OCI-LY3 (cell line): Measurements from ENCODE around the gene OR6T1.
A peak's percentile ranks its signal among the peaks of the same experiment; 100 is the strongest.

Source experiments
- H2AFZ ChIP-seq: fragments of 200-600, 300-600 bp; shearing (Covaris generic); 2 replicates; pipeline ENCODE4 v1.6.0; 2014; ENCODE audit warnings: antibody characterized with exemption, low read depth, low read length
- H3K27ac ChIP-seq: fragments of 200-600, 300-600 bp; sonication (generic); 2 replicates; pipeline ENCODE4 v1.5.1; 2014; ENCODE audit warnings: mild to moderate bottlenecking, low read length, moderate library complexity, mixed read lengths
- H3K27me3 ChIP-seq: fragments of 200-600, 300-600 bp; sonication (generic); 2 replicates; pipeline ENCODE4 v1.6.1; 2014; ENCODE audit warnings: low read depth, low read length, mixed read lengths
- H3K36me3 ChIP-seq: fragments of 200-600, 300-600 bp; sonication (generic); replicated peaks from 2 replicates; pipeline ENCODE3; 2014; ENCODE audit warnings: low read depth, low read length, mixed read lengths
- H3K4me1 ChIP-seq: fragments of 300-600, 200-600 bp; sonication (generic); 2 replicates; pipeline ENCODE4 v1.6.1; 2014; ENCODE audit warnings: low read length, mixed read lengths
- H3K4me2 ChIP-seq: fragments of 200-600, 300-600 bp; sonication (generic); 2 replicates; pipeline ENCODE4 v1.6.1; 2014; ENCODE audit warnings: low read length, mixed read lengths
- H3K4me3 ChIP-seq: fragments of 300-600, 200-600 bp; sonication (generic); 2 replicates; pipeline ENCODE4 v1.5.1; 2014; ENCODE audit warnings: antibody characterized with exemption, mild to moderate bottlenecking, low read length, moderate library complexity
- H3K79me2 ChIP-seq: fragments of 300-600, 200-600 bp; shearing (Covaris generic); 2 replicates; pipeline ENCODE4 v1.6.1; 2014; ENCODE audit warnings: mild to moderate bottlenecking, low read length, mixed read lengths
- H3K9ac ChIP-seq: fragments of 300-600, 200-600 bp; shearing (Covaris generic); 2 replicates; pipeline ENCODE4 v1.6.0; 2014; ENCODE audit warnings: mild to moderate bottlenecking, low read length, moderate library complexity
- H3K9me3 ChIP-seq: fragments of 200-600, 300-600 bp; shearing (Covaris generic); 2 replicates; pipeline ENCODE4 v1.6.1; 2014; ENCODE audit warnings: low read length, mixed read lengths; ENCODE audit not compliant: insufficient read depth
- H4K20me1 ChIP-seq: fragments of 200-600, 300-600 bp; sonication (generic); 2 replicates; pipeline ENCODE4 v1.6.1; 2016; ENCODE audit warnings: low read length, mixed read lengths; ENCODE audit not compliant: insufficient read depth
- CTCF ChIP-seq: fragments of 200-600, 300-600 bp; sonication (generic); IDR thresholded peaks from 2 replicates; pipeline ENCODE4 v1.5.1; 2014; ENCODE audit warnings: antibody characterized with exemption, low read length, low read depth
- EZH2phosphoT487 ChIP-seq: fragments of 200-600 bp; shearing (Covaris generic); IDR thresholded peaks from 2 replicates; pipeline ENCODE4 v1.6.1; 2018; ENCODE audit warnings: antibody characterized with exemption, mixed run types, low read depth

OR6T1 gene

GRCh38 chr11:123904932-123905331 lies 38.7 kb downstream of the OR6T1 start:
- no peak overlapping the region for H3K4me2 ChIP-seq
- H3K79me2 ChIP-seq = no peaks in the 10 kb centered on the region
- H3K4me1 ChIP-seq = peaks cover 11% of the 10 kb centered on the region
- H3K27me3 ChIP-seq = no peaks in the 10 kb centered on the region
- TF ChIP-seq EZH2phosphoT487 = no peak
- TF ChIP-seq CTCF = no peak
- H4K20me1 ChIP-seq = no peaks in the 10 kb centered on the region
- no peak overlapping the region for H2AFZ ChIP-seq
- no peak overlapping the region for H3K27ac ChIP-seq
- H3K9me3 ChIP-seq = no peaks in the 10 kb centered on the region
- no peak overlapping the region for H3K4me3 ChIP-seq
- no peaks in the 10 kb centered on the region for H3K36me3 ChIP-seq
- H3K9ac ChIP-seq = no peak overlapping the region

GRCh38 chr11:123903932-123904331 lies 39.7 kb downstream of the OR6T1 start:
- H3K4me3 ChIP-seq = no peak overlapping the region
- no peaks in the 10 kb centered on the region for H3K9me3 ChIP-seq
- no peaks in the 10 kb centered on the region for H4K20me1 ChIP-seq
- no peaks in the 10 kb centered on the region for H3K27me3 ChIP-seq
- H3K4me2 ChIP-seq = peak overlapping the region; percentile 24; the same call in 1 of the 2 replicates
- no peaks in the 10 kb centered on the region for H3K79me2 ChIP-seq
- H3K4me1 ChIP-seq = peaks cover 11% of the 10 kb centered on the region
- no peaks in the 10 kb centered on the region for H3K36me3 ChIP-seq
- H3K27ac ChIP-seq = no peak overlapping the region
- no peak for TF ChIP-seq CTCF
- no peak overlapping the region for H3K9ac ChIP-seq
- H2AFZ ChIP-seq = no peak overlapping the region

- Histone ChIP-seq H3K27ac (no peak within 1 kb of the TSS), H3K9me3 (no peaks in the 10 kb centered on the region), H2AFZ (no peak within 1 kb of the TSS), H4K20me1 (no peaks in the 10 kb centered on the region), H3K4me2 (no peak within 1 kb of the TSS), H3K79me2 (no peaks in the 10 kb centered on the region), H3K4me3 (no peak within 1 kb of the TSS), H3K9ac (no peak within 1 kb of the TSS), H3K4me1 (peaks cover 11% of the 10 kb centered on the region), H3K36me3 (no peaks in the 10 kb centered on the region), H3K27me3 (no peaks in the 10 kb centered on the region)
- no peak for TF ChIP-seq CTCF
- TF ChIP-seq EZH2phosphoT487 = no peak
Observed at GRCh38 chr11:123901867-123902266, 41.8 kb downstream of the OR6T1 start, which contains the start of gene OR8D4. OR8D4 (plus strand) TSS chr11:123902167; CDS start chr11:123906432, 4,265 bp downstream.

- no peak for TF ChIP-seq EZH2phosphoT487
- no peak for TF ChIP-seq CTCF
- no peaks in the 10 kb centered on the region for H4K20me1 ChIP-seq
- H3K36me3 ChIP-seq = no peaks in the 10 kb centered on the region
- no peak overlapping the region for H2AFZ ChIP-seq
- H3K9me3 ChIP-seq = no peaks in the 10 kb centered on the region
- H3K4me2 ChIP-seq = no peak overlapping the region
- peaks cover 11% of the 10 kb centered on the region for H3K4me1 ChIP-seq
- H3K27me3 ChIP-seq = no peaks in the 10 kb centered on the region
- no peak overlapping the region for H3K27ac ChIP-seq
- H3K79me2 ChIP-seq = no peaks in the 10 kb centered on the region
- H3K4me3 ChIP-seq = no peak overlapping the region
- H3K9ac ChIP-seq = no peak overlapping the region
Observed at GRCh38 chr11:123899792-123900191, 43.8 kb downstream of the OR6T1 start.
